Astrocyte of the cerebellum (primary cell): ENCODE data around the gene MYO1B.
A peak's percentile ranks its signal among the peaks of the same experiment; 100 is the strongest.

ENCODE experiments used
- DNase-seq: peaks from one replicate; pipeline ENCODE4 v3.0.0-alpha.2; 2011; ENCODE audit warnings: low read depth
- H3K4me3 ChIP-seq: 2 replicates; pipeline ENCODE4 v1.5.1; 2011; ENCODE audit warnings: mild to moderate bottlenecking, low read depth, low read length, moderate library complexity
- in situ Hi-C: cut with HindIII; loops from 2 replicates; pipeline ENCODE4 v1.10.0; 2017; ENCODE audit warnings: low sequenced_read_pairs
- TF ChIP-seq, protein P1 (sequence below): IDR thresholded peaks from 2 replicates; pipeline ENCODE4 v1.5.1; 2012; ENCODE audit warnings: low read length, low read depth, moderate library complexity, mild to moderate bottlenecking; ENCODE audit errors: missing control alignments

Gene MYO1B

DNA sequence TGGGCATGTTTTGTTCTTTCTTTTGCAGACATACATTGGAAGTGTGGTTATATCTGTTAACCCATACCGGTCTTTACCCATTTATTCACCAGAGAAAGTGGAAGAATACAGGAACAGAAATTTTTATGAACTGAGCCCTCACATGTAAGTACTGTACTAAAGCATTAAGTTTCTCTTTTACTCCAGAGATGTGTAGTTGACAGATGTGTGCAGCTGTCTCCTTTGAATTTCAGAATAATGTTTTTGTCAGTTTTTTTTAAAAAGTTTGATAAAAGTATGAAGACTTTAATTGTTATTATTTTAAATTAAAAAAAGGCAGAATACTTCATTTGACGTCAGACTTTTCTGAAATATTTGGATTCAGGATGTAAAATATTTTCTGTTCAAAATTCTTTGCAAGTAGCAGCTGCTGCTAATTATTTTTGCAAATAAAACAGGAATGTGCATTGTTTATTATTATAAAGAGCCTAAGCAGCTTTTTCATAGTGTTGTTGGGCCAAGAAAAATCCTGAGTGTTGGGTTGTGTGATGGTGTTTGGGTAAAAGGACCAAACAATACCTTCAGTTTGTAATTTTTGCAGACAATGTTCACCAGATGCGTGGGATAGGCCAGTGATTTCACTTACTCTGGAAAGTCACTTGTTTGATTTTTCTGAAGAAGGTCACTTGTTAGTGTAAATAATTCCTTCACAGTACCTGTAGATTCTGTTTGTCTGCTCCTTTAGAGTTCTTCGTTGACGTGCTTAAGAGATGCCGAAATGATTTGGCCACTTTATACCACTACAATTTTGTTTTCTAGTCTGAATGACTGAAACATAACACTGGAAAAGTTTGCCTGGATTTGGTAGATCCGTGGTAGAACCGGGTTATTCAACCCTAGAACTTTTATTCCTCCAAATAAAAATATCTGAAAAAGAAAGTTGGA, 51.1 kb downstream of the MYO1B start:
- in situ Hi-C loops = no loop called here
- H3K4me3 ChIP-seq = no peak overlapping the region
- DNase-seq = no peak
- TF ChIP-seq, protein P1, sequence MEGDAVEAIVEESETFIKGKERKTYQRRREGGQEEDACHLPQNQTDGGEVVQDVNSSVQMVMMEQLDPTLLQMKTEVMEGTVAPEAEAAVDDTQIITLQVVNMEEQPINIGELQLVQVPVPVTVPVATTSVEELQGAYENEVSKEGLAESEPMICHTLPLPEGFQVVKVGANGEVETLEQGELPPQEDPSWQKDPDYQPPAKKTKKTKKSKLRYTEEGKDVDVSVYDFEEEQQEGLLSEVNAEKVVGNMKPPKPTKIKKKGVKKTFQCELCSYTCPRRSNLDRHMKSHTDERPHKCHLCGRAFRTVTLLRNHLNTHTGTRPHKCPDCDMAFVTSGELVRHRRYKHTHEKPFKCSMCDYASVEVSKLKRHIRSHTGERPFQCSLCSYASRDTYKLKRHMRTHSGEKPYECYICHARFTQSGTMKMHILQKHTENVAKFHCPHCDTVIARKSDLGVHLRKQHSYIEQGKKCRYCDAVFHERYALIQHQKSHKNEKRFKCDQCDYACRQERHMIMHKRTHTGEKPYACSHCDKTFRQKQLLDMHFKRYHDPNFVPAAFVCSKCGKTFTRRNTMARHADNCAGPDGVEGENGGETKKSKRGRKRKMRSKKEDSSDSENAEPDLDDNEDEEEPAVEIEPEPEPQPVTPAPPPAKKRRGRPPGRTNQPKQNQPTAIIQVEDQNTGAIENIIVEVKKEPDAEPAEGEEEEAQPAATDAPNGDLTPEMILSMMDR = no peak

DNA sequence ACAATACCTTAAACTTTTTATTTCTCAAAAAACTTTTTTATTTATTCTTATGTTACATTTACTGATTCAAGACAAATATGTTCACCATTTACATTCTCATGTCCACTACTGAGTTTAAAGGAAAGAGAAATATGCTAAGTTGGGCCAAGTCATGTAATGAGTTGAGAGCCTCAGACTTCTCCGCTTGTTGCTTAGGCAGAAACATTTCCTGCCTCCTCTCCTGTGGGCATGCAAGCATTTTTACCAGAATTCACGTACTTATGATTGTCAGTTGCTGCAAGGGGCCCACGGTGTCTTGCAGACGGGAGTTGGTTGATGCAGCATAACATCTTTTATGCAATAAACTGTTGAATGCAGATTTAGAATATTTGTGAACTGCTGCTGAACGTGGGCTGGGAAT, 51.8 kb downstream of the MYO1B start:
- TF ChIP-seq, protein P1 = no peak
- no peak overlapping the region for H3K4me3 ChIP-seq

DNA sequence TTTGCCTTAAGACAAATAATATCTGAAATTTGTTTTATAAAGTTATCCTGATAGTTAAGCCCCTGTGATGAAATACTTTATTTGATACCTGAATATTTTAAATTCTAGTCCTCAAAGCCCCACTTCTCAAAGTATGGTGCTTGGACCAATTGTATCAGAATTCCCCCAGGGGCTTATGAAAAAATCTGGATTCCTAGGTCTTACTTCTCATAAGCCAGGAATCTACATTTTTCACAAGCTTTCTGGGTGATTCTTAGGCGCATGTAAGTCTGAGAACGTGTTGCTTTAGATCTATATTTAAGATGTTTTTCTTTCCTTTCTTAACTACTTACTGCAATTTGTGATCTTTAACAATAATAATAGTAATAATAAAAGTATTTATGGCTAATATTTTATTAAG, 53.1 kb downstream of the MYO1B start:
- TF ChIP-seq, protein P1 = no peak
- H3K4me3 ChIP-seq = no peak overlapping the region
- in situ Hi-C loops = no loop called here
- DNase-seq = no peak

More for the DNA sequence above, 51.8 kb downstream of the MYO1B start:
- in situ Hi-C loops = no loop called here
- no peak for DNase-seq

DNA sequence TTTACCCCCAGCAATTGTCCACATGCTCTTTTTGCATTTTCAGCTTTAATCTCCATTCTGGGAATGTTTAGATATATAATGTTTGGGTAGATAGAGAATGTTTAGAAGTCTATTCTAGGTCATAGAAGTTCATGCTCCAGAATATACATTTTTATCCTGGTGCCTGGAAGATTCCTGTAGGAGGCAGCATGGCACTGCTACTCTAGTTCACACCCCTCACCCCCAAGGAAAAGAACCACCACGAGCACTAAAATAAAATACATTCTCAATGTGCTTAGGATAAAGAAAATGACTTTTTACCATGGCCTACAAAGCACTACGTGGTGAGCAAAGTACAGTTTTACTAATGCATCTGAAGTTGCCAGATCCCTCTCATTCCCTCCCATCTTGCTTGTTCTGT, 53.8 kb downstream of the MYO1B start:
- H3K4me3 ChIP-seq = no peak overlapping the region
- TF ChIP-seq, protein P1 = peak; percentile 21
- in situ Hi-C loops = no loop called here
- no peak for DNase-seq

DNA sequence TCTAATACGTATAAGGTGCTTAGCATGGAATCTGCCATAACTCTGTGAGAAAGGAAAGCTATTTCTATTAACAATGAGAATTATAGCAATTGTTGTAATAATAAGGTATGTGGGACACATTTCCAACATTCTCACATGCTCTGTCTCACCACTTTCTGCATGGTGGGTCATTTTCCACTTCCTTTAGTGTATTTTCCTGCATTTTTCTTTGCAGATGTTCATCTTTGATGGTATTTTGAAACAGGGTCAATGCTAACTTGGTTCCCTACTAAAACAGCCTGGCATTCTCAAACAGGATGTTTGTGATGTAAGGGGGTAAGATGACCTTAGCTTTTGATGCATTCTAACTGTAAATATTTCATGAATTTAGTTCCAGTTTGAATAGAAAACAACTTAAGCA, 54.7 kb downstream of the MYO1B start:
- H3K4me3 ChIP-seq = no peak overlapping the region
- TF ChIP-seq, protein P1 = no peak
- DNase-seq = no peak
- in situ Hi-C loops = no loop called here

DNA sequence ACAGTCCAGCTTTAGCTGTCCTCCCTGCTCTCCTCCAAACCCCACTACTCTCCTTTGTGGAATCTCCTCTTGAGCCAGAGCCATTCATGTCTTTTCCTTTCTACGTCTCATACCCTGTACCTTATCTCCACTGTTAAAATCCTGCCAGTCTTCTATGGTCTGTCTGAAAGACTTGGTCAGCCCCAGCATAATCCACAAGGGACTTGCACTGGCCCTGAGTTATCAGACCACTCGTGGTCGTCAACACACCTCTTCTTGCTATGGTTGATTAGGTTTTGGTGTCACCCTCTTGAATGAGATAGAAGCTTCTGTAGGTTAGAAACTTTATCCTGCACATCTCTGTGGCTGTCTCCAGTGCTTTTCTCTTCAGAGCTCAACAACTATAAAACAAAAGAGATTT, 56.8 kb downstream of the MYO1B start:
- H3K4me3 ChIP-seq = no peak overlapping the region
- TF ChIP-seq, protein P1 = no peak
- in situ Hi-C loops = no loop called here
- DNase-seq = no peak
